Liver (tissue), 9 donors: ENCODE results near the gene MSH3. TPM values are rescaled to one million over a fixed set of nuclear protein-coding genes. Genes with fewer than 3 reads are reported as not detected.

Experiments
- DNase-seq: peaks from one replicate; pipeline ENCODE4 v3.0.0-alpha.2; 2017; ENCODE audit warnings: low spot score
- H3K27ac ChIP-seq, 2 donors: one replicate each; pipeline ENCODE4 v1.7.0; 2013; ENCODE audit warnings: inconsistent platforms in 2 of 2, low read length in 2 of 2, control low read depth in 1 of 2, low read depth in 1 of 2, mild to moderate bottlenecking in 1 of 2
- H3K27me3 ChIP-seq, 4 donors: one replicate each; pipeline versions ENCODE4 v1.6.1 to v1.7.0; 2013; ENCODE audit warnings: low read length in 3 of 4, inconsistent platforms in 1 of 4, mild to moderate bottlenecking in 1 of 4, moderate library complexity in 1 of 4; ENCODE audit not compliant: control insufficient read depth in 4 of 4, insufficient read depth in 4 of 4
- H3K36me3 ChIP-seq, 4 donors: one replicate each; pipeline versions ENCODE4 v1.6.1 to v1.7.0; 2013; ENCODE audit warnings: low read length in 3 of 4, mild to moderate bottlenecking in 3 of 4, low read depth in 1 of 4, moderate library complexity in 1 of 4; ENCODE audit not compliant: control insufficient read depth in 4 of 4, insufficient read depth in 3 of 4
- H3K4me1 ChIP-seq, 4 donors: one replicate each; pipeline versions ENCODE4 v1.6.1 to v1.7.0; 2013; ENCODE audit warnings: low read length in 3 of 4, mild to moderate bottlenecking in 3 of 4, moderate library complexity in 1 of 4; ENCODE audit not compliant: control insufficient read depth in 4 of 4, insufficient read depth in 4 of 4
- H3K4me3 ChIP-seq, 3 donors: one replicate each; pipeline versions ENCODE4 v1.6.1 to v1.7.0; 2013; ENCODE audit warnings: low read length in 3 of 3, control low read depth in 1 of 3, low read depth in 1 of 3, mild to moderate bottlenecking in 1 of 3
- H3K9ac ChIP-seq, 2 donors: one replicate each; pipeline ENCODE4 v1.7.0; 2013; ENCODE audit warnings: low read length in 2 of 2, mild to moderate bottlenecking in 2 of 2, moderate library complexity in 2 of 2, control low read depth in 1 of 2, low read depth in 1 of 2
- H3K9me3 ChIP-seq, 4 donors: one replicate each; pipeline versions ENCODE4 v1.6.1 to v1.7.0; 2013; ENCODE audit warnings: low read length in 3 of 4; ENCODE audit not compliant: control insufficient read depth in 4 of 4
- FOXA1 ChIP-seq: IDR thresholded peaks from 2 replicates; pipeline ENCODE4 v1.6.1; 2016; ENCODE audit warnings: antibody characterized with exemption
- GABPA ChIP-seq, 2 donors: IDR thresholded peaks in 1 of 2; conservative IDR thresholded peaks in 1 of 2; 2 replicates each; pipeline ENCODE4 v1.6.1; 2016; ENCODE audit warnings: antibody characterized with exemption in 2 of 2, mild to moderate bottlenecking in 1 of 2, moderate library complexity in 1 of 2
- HNF4A ChIP-seq, 2 donors: conservative IDR thresholded peaks; 2 replicates each; pipeline ENCODE4 v1.6.1; 2016; ENCODE audit warnings: antibody characterized with exemption in 2 of 2, mild to moderate bottlenecking in 2 of 2
- HNF4G ChIP-seq: IDR thresholded peaks from 2 replicates; pipeline ENCODE4 v1.6.1; 2016; ENCODE audit warnings: antibody characterized with exemption
- JUND ChIP-seq, 2 donors: IDR thresholded peaks; 2 replicates each; pipeline ENCODE4 v1.6.1; 2016; ENCODE audit warnings: antibody characterized with exemption in 2 of 2
- RXRA ChIP-seq, 2 donors: IDR thresholded peaks; 2 replicates each; pipeline ENCODE4 v1.6.1; 2017 to 2018; ENCODE audit warnings: antibody characterized with exemption in 2 of 2, mild to moderate bottlenecking in 1 of 2
- SP1 ChIP-seq: IDR thresholded peaks from 2 replicates; pipeline ENCODE4 v1.6.1; 2018; ENCODE audit warnings: antibody characterized with exemption, mild to moderate bottlenecking
- YY1 ChIP-seq: IDR thresholded peaks from 2 replicates; pipeline ENCODE4 v1.6.1; 2016; ENCODE audit warnings: antibody characterized with exemption, mild to moderate bottlenecking
- whole genome bisulfite sequencing: extraction: QIAGEN DNeasy Blood & Tissue Kit; methylation state at CpG from one replicate; pipeline ENCODE4 v1.1.7; 2013; 5-methylcytosine and 5-hydroxymethylcytosine counted together
- polyA plus RNA-seq, 2 donors: library from polyadenylated mRNA; stranded (reverse) in 1 of 2; unstranded in 1 of 2; fragments of 200-250 nt in 1 of 2; fragments of >200 nt in 1 of 2; fragmentation: Nextera tagmentation in 1 of 2; extraction: Ambion mirVana in 1 of 2; gene quantifications; one replicate each; pipeline versions ENCODE4 v1.2.1 to v1.2.3, GENCODE V29; 2013 to 2015
- total RNA-seq, 2 donors: library from RNA; depleted of rRNA; stranded (reverse); fragments of >200 nt; gene quantifications; one replicate each; pipeline ENCODE4 v1.2.3, GENCODE V29; 2014
- TF ChIP-seq, protein P1 (sequence below): IDR thresholded peaks from 2 replicates; pipeline ENCODE4 v1.6.1; 2016; ENCODE audit warnings: antibody characterized with exemption, mild to moderate bottlenecking
- TF ChIP-seq, protein P2 (sequence below): IDR thresholded peaks from 2 replicates; pipeline ENCODE4 v1.6.1; 2016; ENCODE audit warnings: antibody characterized with exemption
- TF ChIP-seq, protein P3 (sequence below): IDR thresholded peaks from 2 replicates; pipeline ENCODE4 v1.6.1; 2016; ENCODE audit warnings: antibody characterized with exemption
- TF ChIP-seq, protein P4 (sequence below): IDR thresholded peaks from 2 replicates; pipeline ENCODE4 v1.6.1; 2016; ENCODE audit warnings: antibody characterized with exemption
- TF ChIP-seq, protein P5 (sequence below): fragments of 150-350 bp; IDR thresholded peaks from 2 replicates; pipeline ENCODE4 v1.5.1; 2017; ENCODE audit warnings: improper control_type of control experiment, low read depth, low read length; ENCODE audit not compliant: missing input control
- donor health status: healthy.
- donor health status: healthy.
- donor health status: healthy.
- donor health status: healthy.
- donor health status: healthy.

The MSH3 gene
- total and polyA plus RNA-seq, 4 donors: 3.0 to 19.1 (median 7.9) TPM

DNA sequence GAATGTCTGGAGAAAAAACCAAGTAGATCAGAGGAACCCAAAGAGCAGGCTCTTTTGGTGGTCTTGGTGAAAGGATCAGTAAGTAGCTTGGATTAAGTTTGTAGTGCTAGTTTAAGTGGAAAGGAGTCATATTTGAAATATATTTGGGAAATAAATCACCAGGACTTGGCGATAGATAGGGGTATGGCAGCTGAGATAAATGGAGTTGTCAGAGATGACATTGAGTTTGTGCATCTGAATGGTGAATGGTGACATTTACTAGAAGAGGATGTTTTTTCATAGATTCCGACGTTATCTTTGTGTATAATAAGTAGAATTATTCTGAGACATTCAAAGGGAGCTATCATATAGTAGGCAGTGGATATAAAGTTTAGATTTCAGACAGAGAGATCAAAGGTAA lies 162.1 kb downstream of the MSH3 start:
- Histone ChIP-seq H3K4me3 (no peak overlapping the region), H3K36me3 (peaks cover 2 to 11% (median 8%) of the 10 kb centered on the region in 4 donors), H3K27ac (no peak overlapping the region), H3K27me3 (no peaks in the 10 kb centered on the region), H3K4me1 (no peaks in the 10 kb centered on the region), H3K9ac (no peak overlapping the region), H3K9me3 (no peaks in the 10 kb centered on the region)
- DNase-seq: no peak
- WGBS: 96% methylated on average over 3 of the region's 3 CpGs
- TF ChIP-seq, protein P1, sequence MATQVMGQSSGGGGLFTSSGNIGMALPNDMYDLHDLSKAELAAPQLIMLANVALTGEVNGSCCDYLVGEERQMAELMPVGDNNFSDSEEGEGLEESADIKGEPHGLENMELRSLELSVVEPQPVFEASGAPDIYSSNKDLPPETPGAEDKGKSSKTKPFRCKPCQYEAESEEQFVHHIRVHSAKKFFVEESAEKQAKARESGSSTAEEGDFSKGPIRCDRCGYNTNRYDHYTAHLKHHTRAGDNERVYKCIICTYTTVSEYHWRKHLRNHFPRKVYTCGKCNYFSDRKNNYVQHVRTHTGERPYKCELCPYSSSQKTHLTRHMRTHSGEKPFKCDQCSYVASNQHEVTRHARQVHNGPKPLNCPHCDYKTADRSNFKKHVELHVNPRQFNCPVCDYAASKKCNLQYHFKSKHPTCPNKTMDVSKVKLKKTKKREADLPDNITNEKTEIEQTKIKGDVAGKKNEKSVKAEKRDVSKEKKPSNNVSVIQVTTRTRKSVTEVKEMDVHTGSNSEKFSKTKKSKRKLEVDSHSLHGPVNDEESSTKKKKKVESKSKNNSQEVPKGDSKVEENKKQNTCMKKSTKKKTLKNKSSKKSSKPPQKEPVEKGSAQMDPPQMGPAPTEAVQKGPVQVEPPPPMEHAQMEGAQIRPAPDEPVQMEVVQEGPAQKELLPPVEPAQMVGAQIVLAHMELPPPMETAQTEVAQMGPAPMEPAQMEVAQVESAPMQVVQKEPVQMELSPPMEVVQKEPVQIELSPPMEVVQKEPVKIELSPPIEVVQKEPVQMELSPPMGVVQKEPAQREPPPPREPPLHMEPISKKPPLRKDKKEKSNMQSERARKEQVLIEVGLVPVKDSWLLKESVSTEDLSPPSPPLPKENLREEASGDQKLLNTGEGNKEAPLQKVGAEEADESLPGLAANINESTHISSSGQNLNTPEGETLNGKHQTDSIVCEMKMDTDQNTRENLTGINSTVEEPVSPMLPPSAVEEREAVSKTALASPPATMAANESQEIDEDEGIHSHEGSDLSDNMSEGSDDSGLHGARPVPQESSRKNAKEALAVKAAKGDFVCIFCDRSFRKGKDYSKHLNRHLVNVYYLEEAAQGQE: no peak
- TF ChIP-seq HNF4G (no peak), YY1 (no peak), GABPA (IDR thresholded peaks at IDR 0.05 in 1 of 2, conservative IDR thresholded peaks at IDR 0.05 in 1 of 2) (no peak), RXRA (IDR thresholded peaks at IDR 0.05) (no peak), FOXA1 (no peak)

DNA sequence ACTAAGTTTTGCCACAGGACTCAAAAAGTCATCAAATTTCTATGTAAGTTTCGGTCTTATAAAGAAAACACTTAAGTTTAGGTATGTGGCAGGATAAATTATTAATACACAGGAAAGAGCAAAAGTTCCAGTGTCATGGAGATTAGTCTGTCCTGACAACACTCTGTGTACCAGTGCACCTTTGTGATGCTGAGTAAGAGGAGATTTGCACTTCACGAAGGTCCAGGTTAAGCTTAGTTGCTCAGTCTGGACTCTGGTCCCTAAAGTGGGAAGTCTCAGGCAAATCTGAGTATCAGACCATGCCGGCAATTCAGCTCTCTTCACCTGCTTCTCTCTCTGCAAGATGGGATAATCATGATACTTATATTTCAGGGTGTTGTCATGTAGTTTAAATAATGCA lies 166.2 kb downstream of the MSH3 start:
- Histone ChIP-seq H3K4me1 (no peaks in the 10 kb centered on the region), H3K27me3 (no peaks in the 10 kb centered on the region), H3K27ac (no peak overlapping the region), H3K9me3 (no peaks in the 10 kb centered on the region), H3K9ac (no peak overlapping the region), H3K36me3 (peaks cover 2 to 4% (median 2%) of the 10 kb centered on the region in 4 donors), H3K4me3 (no peak overlapping the region)
- no peak for DNase-seq
- TF ChIP-seq HNF4G: no peak
- TF ChIP-seq YY1: no peak
- TF ChIP-seq, protein P2, sequence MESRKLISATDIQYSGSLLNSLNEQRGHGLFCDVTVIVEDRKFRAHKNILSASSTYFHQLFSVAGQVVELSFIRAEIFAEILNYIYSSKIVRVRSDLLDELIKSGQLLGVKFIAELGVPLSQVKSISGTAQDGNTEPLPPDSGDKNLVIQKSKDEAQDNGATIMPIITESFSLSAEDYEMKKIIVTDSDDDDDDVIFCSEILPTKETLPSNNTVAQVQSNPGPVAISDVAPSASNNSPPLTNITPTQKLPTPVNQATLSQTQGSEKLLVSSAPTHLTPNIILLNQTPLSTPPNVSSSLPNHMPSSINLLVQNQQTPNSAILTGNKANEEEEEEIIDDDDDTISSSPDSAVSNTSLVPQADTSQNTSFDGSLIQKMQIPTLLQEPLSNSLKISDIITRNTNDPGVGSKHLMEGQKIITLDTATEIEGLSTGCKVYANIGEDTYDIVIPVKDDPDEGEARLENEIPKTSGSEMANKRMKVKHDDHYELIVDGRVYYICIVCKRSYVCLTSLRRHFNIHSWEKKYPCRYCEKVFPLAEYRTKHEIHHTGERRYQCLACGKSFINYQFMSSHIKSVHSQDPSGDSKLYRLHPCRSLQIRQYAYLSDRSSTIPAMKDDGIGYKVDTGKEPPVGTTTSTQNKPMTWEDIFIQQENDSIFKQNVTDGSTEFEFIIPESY: no peak
- TF ChIP-seq GABPA (IDR thresholded peaks at IDR 0.05 in 1 of 2, conservative IDR thresholded peaks at IDR 0.05 in 1 of 2): no peak
- TF ChIP-seq, protein P3, sequence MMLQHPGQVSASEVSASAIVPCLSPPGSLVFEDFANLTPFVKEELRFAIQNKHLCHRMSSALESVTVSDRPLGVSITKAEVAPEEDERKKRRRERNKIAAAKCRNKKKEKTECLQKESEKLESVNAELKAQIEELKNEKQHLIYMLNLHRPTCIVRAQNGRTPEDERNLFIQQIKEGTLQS: no peak
- TF ChIP-seq SP1: no peak
- TF ChIP-seq, protein P4, sequence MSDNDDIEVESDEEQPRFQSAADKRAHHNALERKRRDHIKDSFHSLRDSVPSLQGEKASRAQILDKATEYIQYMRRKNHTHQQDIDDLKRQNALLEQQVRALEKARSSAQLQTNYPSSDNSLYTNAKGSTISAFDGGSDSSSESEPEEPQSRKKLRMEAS: no peak
- TF ChIP-seq JUND (IDR thresholded peaks at IDR 0.05): no peak
- TF ChIP-seq HNF4A (conservative IDR thresholded peaks at IDR 0.05): no peak
- TF ChIP-seq, protein P5, sequence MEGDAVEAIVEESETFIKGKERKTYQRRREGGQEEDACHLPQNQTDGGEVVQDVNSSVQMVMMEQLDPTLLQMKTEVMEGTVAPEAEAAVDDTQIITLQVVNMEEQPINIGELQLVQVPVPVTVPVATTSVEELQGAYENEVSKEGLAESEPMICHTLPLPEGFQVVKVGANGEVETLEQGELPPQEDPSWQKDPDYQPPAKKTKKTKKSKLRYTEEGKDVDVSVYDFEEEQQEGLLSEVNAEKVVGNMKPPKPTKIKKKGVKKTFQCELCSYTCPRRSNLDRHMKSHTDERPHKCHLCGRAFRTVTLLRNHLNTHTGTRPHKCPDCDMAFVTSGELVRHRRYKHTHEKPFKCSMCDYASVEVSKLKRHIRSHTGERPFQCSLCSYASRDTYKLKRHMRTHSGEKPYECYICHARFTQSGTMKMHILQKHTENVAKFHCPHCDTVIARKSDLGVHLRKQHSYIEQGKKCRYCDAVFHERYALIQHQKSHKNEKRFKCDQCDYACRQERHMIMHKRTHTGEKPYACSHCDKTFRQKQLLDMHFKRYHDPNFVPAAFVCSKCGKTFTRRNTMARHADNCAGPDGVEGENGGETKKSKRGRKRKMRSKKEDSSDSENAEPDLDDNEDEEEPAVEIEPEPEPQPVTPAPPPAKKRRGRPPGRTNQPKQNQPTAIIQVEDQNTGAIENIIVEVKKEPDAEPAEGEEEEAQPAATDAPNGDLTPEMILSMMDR: no peak
- 96% methylated on average over 3 of the region's 3 CpGs for WGBS
